ENCODE results near the gene PHF21A. TPM values are rescaled to one million over a fixed set of nuclear protein-coding genes. Genes with fewer than 3 reads are reported as not detected.

The PHF21A gene
- total RNA-seq, 6 experiments from 2014 or later, result 9.2 to 17.1 (median 10.4) TPM

- Histone ChIP-seq H3K4me1 (no peaks in the 10 kb centered on the region), H3K36me3 (no peaks in the 10 kb centered on the region), H3K27ac (no peak overlapping the region), H3K27me3 (no peaks in the 10 kb centered on the region), H3K4me3 (no peak overlapping the region), H3K9me3 (no peaks in the 10 kb centered on the region)
- peak in 2 of 3 donors; percentile 27 to 56 for DNase-seq
- ATAC-seq, result peak; percentile 90 to 96 (median 92)
- intact Hi-C loops (cut with DNase I), result no loop called here
- WGBS (ENCODE audit: insufficient coverage, low coverage, low lambda C conversion rate, missing lambda C conversion rate), result 29% methylated on average over 5 of the region's 5 CpGs
- TF ChIP-seq, protein P1, sequence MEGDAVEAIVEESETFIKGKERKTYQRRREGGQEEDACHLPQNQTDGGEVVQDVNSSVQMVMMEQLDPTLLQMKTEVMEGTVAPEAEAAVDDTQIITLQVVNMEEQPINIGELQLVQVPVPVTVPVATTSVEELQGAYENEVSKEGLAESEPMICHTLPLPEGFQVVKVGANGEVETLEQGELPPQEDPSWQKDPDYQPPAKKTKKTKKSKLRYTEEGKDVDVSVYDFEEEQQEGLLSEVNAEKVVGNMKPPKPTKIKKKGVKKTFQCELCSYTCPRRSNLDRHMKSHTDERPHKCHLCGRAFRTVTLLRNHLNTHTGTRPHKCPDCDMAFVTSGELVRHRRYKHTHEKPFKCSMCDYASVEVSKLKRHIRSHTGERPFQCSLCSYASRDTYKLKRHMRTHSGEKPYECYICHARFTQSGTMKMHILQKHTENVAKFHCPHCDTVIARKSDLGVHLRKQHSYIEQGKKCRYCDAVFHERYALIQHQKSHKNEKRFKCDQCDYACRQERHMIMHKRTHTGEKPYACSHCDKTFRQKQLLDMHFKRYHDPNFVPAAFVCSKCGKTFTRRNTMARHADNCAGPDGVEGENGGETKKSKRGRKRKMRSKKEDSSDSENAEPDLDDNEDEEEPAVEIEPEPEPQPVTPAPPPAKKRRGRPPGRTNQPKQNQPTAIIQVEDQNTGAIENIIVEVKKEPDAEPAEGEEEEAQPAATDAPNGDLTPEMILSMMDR (IDR thresholded peaks at IDR 0.05), result peak; percentile 30 to 52 (median 38)
- TF ChIP-seq POLR2A (IDR thresholded peaks at IDR 0.05), result no peak
Measured at GRCh38 chr11:46127150-46127638, 5.9 kb upstream of the PHF21A start.

- intact Hi-C loops (cut with DNase I), result no loop called here
- DNase-seq (no peak), ATAC-seq (no peak)
- no peaks in the 10 kb centered on the region for H3K9me3 ChIP-seq
- H3K4me1 ChIP-seq, result no peaks in the 10 kb centered on the region
- no peaks in the 10 kb centered on the region for H3K36me3 ChIP-seq
- no peak overlapping the region for H3K4me3 ChIP-seq
- no peak overlapping the region for H3K27ac ChIP-seq
- 93% methylated on average over 3 of the region's 3 CpGs for WGBS (ENCODE audit: insufficient coverage, low coverage, low lambda C conversion rate, missing lambda C conversion rate)
- TF ChIP-seq POLR2A (IDR thresholded peaks at IDR 0.05), result no peak
- TF ChIP-seq, protein P1 (IDR thresholded peaks at IDR 0.05), result no peak
- H3K27me3 ChIP-seq, result no peaks in the 10 kb centered on the region
Measured at GRCh38 chr11:46125284-46125683, 4.0 kb upstream of the PHF21A start.

DNA sequence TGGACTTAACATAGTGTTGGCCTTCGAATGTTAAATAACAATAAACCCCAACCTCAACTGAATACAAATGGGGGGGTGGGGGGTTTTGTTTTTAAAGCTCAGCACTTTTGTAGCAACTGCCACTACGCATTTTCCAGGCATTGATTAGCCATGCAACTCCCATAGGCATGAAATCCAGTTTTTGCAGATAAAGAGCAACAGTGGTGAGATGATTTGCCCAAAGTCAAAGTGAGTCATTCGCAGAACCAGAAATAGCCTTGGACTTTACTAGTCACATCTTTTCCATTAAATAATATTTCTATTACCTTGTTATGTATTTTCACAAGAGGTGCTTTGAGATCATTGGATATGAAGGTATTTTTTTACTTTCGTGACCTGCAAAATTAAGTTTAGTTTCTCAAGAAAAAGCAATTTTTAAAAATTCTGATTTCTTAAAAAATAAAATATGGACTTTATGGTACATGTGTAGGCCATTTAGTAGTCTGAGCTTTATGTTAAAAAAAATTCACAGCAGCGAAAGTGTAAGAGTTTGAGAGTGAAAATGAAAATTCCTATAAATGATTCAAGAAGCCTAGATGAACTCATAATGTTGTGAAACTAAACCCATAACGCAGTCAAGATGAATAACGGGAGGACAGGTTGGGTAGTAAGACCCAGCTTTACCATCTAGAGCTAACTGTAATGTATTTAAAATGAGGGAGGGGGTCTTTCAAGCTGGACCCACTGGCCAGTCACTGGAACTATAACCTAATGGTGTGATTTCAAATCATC, 1.9 kb upstream of the PHF21A start:
- no peak overlapping the region for H3K4me3 ChIP-seq
- H3K27me3 ChIP-seq, result no peaks in the 10 kb centered on the region
- DNase-seq (no peak), ATAC-seq (peak in 1 of 4 donors; percentile 5)
- H3K27ac ChIP-seq, result peak overlapping the region in 1 of 3 donors; percentile 71
- H3K36me3 ChIP-seq, result no peaks in the 10 kb centered on the region
- TF ChIP-seq, protein P1 (IDR thresholded peaks at IDR 0.05), result no peak
- TF ChIP-seq POLR2A (IDR thresholded peaks at IDR 0.05), result no peak
- intact Hi-C loops (cut with DNase I), result no loop called here
- whole genome bisulfite sequencing (ENCODE audit: insufficient coverage, low coverage, low lambda C conversion rate, missing lambda C conversion rate), result 62% methylated on average over 7 of the region's 7 CpGs
- peaks cover 0 to 8% (median 0%) of the 10 kb centered on the region in 4 donors for H3K4me1 ChIP-seq
- H3K9me3 ChIP-seq, result no peaks in the 10 kb centered on the region

GRCh38 chr11:46121724-46122477, 647 bp upstream of the PHF21A start:
- intact Hi-C loops (cut with DNase I), result no loop called here
- peak; percentile 54 for TF ChIP-seq POLR2A (IDR thresholded peaks at IDR 0.05)
- TF ChIP-seq, protein P1 (IDR thresholded peaks at IDR 0.05), result no peak
- 0% methylated on average over 16 of the region's 74 CpGs for WGBS (ENCODE audit: insufficient coverage, low coverage, low lambda C conversion rate, missing lambda C conversion rate)
- H3K27me3 ChIP-seq, result no peaks in the 10 kb centered on the region
- DNase-seq, result peak; percentile 73 to 85 (median 82)
- no peaks in the 10 kb centered on the region for H3K36me3 ChIP-seq
- peak overlapping the region; percentile 63 to 83 (median 71) for H3K27ac ChIP-seq
- peak; percentile 33 to 64 (median 58) for ATAC-seq
- peak overlapping the region; percentile 52 to 79 (median 72) for H3K4me3 ChIP-seq
- H3K4me1 ChIP-seq, result peaks cover 0 to 15% (median 0%) of the 10 kb centered on the region in 4 donors
- H3K9me3 ChIP-seq, result no peaks in the 10 kb centered on the region

Data from right lobe of liver (tissue), 6 donors.